Measurements from ENCODE around the gene PSKH1. TPM values are rescaled to one million over a fixed set of nuclear protein-coding genes. Genes with fewer than 3 reads are reported as not detected.

The PSKH1 gene
- polyA plus RNA-seq, 2 of the 4 experiments (the other 2 are of a cell fraction): 15.1 to 15.8 TPM

DNA sequence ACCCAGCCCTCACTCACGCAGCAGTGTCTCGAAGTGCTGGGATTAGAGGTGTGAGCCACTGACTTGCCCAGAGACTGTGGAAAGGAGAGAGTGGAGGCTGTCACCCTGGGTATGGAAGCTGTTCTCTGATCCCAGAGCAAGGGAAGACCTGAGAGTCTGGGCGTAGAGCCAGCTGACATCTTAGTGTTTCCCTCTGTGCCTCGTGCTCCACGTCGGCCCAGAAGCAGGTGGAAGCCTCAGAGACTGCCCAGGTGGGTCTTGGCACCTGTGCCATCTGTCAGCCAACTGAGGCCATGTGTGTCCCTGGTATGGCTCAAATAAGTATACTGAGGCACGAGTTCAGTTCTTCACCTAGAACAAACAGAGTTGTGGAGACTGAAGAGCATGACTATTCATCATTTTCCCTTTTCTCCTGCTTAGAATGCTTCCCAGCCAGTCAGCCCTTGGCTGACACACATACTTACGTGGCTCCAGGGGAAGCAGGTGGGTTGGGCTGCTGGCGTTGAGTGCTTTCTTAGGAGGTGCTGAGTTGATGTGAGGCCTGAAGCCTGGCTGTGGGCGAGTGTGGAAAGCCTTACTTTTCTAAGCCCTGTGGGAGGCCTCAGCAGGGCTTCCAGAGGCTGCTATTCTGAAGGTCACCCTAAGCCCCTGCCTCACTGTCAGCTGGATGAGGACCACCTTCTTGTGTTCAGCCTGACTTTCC is 30.5 kb downstream of the PSKH1 start:
- no peak for DNase-seq (ENCODE audit: low read depth in 1 of 2, low spot score in 1 of 2)
- Histone ChIP-seq H3K4me2 (no peak overlapping the region), H3K4me1 (no peaks in the 10 kb centered on the region), H3K4me3 (no peak overlapping the region), H3K9me3 (no peaks in the 10 kb centered on the region), H3K27ac (no peak overlapping the region)
- 85% methylated on average over 10 of the region's 10 CpGs for WGBS (ENCODE audit: missing lambda C conversion rate)
- ChIA-PET POLR2A (no interaction called here), CTCF (interaction anchor here (0.6 to 22.2 kb wide), 5 partner anchors 10 to 430 kb away, joined by 3 to 370 read pairs (median 4); partner anchors contain the start of genes EDC4 and NRN1L)
- no peak for TF ChIP-seq ZFP36 (IDR thresholded peaks at IDR 0.05; ENCODE audit: borderline replicate concordance, partially characterized antibody)
- TF ChIP-seq EHMT2 (IDR thresholded peaks at IDR 0.05; ENCODE audit: low read depth): no peak
- TF ChIP-seq EP300 (IDR thresholded peaks at IDR 0.05): no peak
- TF ChIP-seq HOXA7 (CRISPR knock-in tag; IDR thresholded peaks at IDR 0.05): no peak
- no peak for TF ChIP-seq HEYL (CRISPR knock-in tag; IDR thresholded peaks at IDR 0.05)
- TF ChIP-seq KDM5A (IDR thresholded peaks at IDR 0.05): no peak
- no peak for TF ChIP-seq SREBF2 (IDR thresholded peaks at IDR 0.05)
- TF ChIP-seq RNF2 (IDR thresholded peaks at IDR 0.05; ENCODE audit: borderline replicate concordance, low read depth): no peak
- TF ChIP-seq HOXB13 (CRISPR knock-in tag; IDR thresholded peaks at IDR 0.05; ENCODE audit: low read depth): no peak
- TF ChIP-seq, protein P1, sequence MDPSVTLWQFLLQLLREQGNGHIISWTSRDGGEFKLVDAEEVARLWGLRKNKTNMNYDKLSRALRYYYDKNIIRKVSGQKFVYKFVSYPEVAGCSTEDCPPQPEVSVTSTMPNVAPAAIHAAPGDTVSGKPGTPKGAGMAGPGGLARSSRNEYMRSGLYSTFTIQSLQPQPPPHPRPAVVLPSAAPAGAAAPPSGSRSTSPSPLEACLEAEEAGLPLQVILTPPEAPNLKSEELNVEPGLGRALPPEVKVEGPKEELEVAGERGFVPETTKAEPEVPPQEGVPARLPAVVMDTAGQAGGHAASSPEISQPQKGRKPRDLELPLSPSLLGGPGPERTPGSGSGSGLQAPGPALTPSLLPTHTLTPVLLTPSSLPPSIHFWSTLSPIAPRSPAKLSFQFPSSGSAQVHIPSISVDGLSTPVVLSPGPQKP (IDR thresholded peaks at IDR 0.05; ENCODE audit: low read depth, low read length): no peak
- no peak for FAIRE-seq
- no peak for ATAC-seq

GRCh38 chr16:67924140-67924906 is 31.3 kb downstream of the PSKH1 start:
- ChIA-PET POLR2A (no interaction called here), CTCF (interaction anchor here (0.6 to 22.2 kb wide), 8 partner anchors 9 to 559 kb away, joined by 3 to 370 read pairs (median 7); partner anchors contain the start of genes EDC4 and NRN1L)
- FAIRE-seq: no peak
- Histone ChIP-seq H3K4me3 (no peak overlapping the region), H3K27ac (no peak overlapping the region), H3K9me3 (no peaks in the 10 kb centered on the region), H3K4me1 (no peaks in the 10 kb centered on the region), H3K4me2 (no peak overlapping the region)
- no peak for TF ChIP-seq BHLHE40 (IDR thresholded peaks at IDR 0.05; ENCODE audit: low read depth, low read length)
- TF ChIP-seq HOXB13 (CRISPR knock-in tag; IDR thresholded peaks at IDR 0.05; ENCODE audit: low read depth): no peak
- no peak for TF ChIP-seq MAZ (IDR thresholded peaks at IDR 0.05; ENCODE audit: borderline replicate concordance, low read depth, low read length)
- no peak for TF ChIP-seq PHF8 (IDR thresholded peaks at IDR 0.05; ENCODE audit: borderline replicate concordance, low read depth)
- no peak for TF ChIP-seq FOSB (CRISPR knock-in tag; IDR thresholded peaks at IDR 0.05)
- TF ChIP-seq, protein P2, sequence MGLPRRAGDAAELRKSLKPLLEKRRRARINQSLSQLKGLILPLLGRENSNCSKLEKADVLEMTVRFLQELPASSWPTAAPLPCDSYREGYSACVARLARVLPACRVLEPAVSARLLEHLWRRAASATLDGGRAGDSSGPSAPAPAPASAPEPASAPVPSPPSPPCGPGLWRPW (IDR thresholded peaks at IDR 0.05): no peak
- no peak for ATAC-seq
- DNase-seq (ENCODE audit: low read depth in 1 of 2, low spot score in 1 of 2): no peak
- WGBS (ENCODE audit: missing lambda C conversion rate): 95% methylated on average over 10 of the region's 10 CpGs

DNA sequence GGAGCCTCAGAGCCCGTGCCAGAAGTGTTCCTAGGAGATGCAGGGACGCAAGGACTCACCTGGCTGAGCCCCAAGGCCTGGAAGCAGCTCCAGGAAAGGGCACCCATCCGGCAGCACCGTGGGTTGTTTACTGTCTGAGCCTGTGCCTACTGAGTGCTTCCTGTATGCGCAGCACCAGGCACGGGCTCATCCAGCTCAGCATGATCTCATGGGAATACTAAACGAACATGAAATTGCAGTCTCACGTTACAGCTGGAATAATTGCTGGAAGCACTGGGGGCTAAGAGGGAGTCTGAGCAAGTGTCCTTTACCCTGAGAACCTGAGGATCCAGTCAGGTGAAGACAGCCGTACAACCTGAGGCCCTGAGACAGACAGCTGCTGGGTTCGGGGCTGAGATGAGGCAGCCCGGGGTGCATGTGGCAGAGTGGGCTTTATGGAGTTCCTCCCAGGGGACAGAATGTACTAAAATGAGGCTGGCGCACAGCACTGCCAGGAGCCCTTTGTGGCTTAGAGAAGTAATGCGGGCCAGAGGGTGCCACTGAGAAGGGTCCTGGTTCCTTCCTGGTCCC is 33.2 kb downstream of the PSKH1 start:
- ATAC-seq: peak; percentile 59 to 68; a peak in 5 of 6 replicates
- DNase-seq (ENCODE audit: low read depth in 1 of 2, low spot score in 1 of 2): no peak
- POLR2A ChIA-PET: no interaction called here
- no peak overlapping the region for H3K4me2 ChIP-seq
- no peak for FAIRE-seq
- no peak overlapping the region for H3K27ac ChIP-seq
- CTCF ChIA-PET: interaction anchor here (0.6 to 22.2 kb wide), 9 partner anchors 8 to 404 kb away, joined by 3 to 370 read pairs (median 3); partner anchors contain the start of genes EDC4 and NRN1L
- TF ChIP-seq EHMT2 (IDR thresholded peaks at IDR 0.05; ENCODE audit: low read depth): no peak
- TF ChIP-seq RCOR1 (IDR thresholded peaks at IDR 0.05; ENCODE audit: low read depth, low read length): no peak
- TF ChIP-seq, protein P3, sequence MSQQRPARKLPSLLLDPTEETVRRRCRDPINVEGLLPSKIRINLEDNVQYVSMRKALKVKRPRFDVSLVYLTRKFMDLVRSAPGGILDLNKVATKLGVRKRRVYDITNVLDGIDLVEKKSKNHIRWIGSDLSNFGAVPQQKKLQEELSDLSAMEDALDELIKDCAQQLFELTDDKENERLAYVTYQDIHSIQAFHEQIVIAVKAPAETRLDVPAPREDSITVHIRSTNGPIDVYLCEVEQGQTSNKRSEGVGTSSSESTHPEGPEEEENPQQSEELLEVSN (IDR thresholded peaks at IDR 0.05; ENCODE audit: borderline replicate concordance, low read depth): no peak
- no peak for TF ChIP-seq CHD2 (IDR thresholded peaks at IDR 0.05; ENCODE audit: low read length, partially characterized antibody)
- TF ChIP-seq MYC (IDR thresholded peaks at IDR 0.05; ENCODE audit: borderline replicate concordance, low read length): no peak
- TF ChIP-seq, protein P4, sequence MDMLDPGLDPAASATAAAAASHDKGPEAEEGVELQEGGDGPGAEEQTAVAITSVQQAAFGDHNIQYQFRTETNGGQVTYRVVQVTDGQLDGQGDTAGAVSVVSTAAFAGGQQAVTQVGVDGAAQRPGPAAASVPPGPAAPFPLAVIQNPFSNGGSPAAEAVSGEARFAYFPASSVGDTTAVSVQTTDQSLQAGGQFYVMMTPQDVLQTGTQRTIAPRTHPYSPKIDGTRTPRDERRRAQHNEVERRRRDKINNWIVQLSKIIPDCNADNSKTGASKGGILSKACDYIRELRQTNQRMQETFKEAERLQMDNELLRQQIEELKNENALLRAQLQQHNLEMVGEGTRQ (IDR thresholded peaks at IDR 0.05): no peak
- no peak for TF ChIP-seq RFX5 (IDR thresholded peaks at IDR 0.05)
- no peaks in the 10 kb centered on the region for H3K9me3 ChIP-seq
- WGBS (ENCODE audit: missing lambda C conversion rate): 66% methylated on average over 11 of the region's 13 CpGs
- H3K4me1 ChIP-seq: no peaks in the 10 kb centered on the region
- no peak overlapping the region for H3K4me3 ChIP-seq
